Measurements from ENCODE around the gene ADAM19.

Gene ADAM19

DNA sequence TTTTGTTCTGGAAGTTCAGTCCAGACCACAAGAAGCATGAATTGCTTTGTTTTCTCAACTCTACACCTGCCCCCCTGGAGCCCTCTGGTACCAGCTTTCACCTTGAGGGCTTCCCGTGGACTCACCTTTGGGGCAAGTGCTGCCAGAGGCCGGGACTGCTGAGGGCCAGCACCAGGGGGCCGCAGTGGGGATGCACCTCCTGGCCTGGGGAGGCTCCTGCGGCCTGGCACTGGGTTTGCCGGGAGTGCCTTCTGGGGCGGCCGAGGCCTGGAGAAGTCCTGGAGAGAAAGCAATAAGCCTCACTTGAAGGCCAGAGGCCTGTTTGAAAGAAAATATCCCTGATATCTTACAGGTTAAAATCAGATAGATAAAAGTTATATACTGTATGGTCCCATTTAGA lies 93.9 kb downstream of the ADAM19 start:
- no peak for DNase-seq

- no peak for DNase-seq
Measured at GRCh38 chr5:157481265-157481664, 94.3 kb downstream of the ADAM19 start.

GRCh38 chr5:157479612-157480510 lies 95.7 kb downstream of the ADAM19 start:
- DNase-seq = no peak

DNA sequence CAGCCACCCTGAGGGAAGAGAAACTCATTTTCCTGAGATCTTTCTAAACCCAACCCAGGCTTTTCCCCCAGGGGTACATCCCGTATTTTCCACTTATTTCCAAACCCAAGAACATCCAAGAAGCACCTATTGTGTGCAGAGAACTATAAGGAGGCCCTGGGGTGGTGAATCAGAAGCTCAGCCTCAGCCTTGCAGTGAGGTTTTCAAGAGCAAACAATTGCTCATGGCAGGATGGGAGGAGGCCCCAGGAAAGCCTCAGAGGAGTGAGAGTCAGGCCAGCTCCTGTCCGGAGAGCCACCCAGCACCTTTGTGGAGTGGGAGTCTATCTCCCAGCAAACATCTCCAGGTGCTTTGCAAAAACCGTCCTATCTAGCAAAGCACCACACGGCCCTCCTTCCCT lies 96.4 kb downstream of the ADAM19 start:
- no peak for DNase-seq

DNA sequence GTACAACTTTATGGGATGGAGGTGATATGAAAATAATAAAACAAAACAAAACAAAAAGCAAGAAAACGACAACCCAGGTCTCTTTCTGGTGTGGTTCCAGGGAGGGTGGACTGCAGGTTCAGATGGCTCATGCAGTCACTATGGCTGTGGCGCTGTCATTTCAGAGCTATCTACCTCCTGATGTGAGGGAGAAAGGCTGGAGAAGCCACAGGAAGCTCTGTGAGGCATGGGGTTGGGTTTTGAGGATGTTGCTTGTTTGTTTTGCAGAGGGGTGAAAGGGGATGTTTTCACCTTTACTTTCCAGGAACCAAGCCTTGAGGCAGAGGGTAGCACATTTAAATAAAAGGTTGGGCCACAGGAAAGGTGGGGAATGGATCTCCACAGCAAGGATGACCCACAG lies 96.8 kb downstream of the ADAM19 start:
- DNase-seq = no peak

DNA sequence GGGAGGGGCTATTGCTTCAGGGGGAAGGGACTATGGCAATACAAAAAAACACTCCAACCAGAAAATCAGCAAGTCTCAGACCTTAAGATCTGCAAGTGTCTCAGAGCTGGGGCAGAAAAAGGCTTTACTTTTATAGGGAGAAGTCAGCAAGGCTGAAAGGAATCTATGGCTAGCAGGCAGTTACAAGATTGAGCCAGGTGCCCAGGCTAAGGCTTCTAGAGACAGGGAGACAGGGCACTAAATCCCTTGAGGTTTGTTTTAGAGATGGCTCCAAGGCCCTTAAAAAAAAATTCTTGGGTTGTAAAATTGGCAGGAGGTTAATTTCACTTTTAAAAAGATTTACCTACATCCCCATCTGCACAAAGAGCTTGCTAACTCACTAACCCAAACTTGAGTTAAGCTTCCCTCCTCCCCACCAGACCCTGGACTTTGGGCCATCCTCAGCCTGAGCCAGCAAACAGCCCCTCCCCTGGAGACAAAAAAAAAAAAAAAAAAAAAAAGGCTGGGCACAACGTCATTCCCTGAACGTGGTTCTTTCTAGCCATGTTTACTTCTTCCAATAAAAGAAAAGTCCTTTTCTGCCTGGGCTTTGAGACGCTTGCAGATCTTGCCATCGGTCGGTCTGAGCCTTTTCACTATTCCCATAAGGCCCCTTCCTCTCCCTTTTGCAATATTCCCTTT lies 97.6 kb downstream of the ADAM19 start:
- no peak for DNase-seq

DNA sequence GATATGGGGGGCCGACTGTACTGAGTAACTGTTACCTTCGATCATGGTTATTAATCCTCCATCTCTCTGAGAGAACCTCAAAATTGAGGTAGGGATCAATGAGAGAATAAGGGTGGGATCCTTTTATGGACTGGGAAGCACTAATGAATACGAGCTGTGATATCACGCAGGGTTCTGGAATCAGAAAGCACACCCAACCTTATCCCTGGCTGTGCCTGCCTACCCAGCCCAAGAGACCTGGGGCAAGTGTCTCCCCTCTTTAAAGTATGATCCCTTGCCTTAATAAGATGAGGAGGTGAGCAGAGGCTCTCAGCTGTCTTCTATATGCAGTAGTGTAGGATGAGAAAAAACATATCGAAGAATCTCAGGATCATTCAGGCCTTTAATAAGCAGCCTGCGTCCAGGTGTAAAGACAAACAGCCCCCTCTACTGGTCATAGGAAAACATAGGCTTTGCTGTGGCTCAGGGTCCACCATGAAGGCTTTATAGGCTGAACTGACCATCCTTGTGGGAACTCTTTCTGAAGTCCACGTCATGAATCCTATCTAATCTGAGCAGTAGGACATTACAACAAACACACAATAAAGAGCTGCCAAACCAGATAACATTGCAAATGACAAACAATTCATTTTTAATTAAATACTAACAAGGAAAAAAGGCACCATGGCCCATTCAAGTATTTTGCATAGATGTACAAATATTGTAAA lies 98.7 kb downstream of the ADAM19 start:
- DNase-seq = peak; percentile 70

DNA sequence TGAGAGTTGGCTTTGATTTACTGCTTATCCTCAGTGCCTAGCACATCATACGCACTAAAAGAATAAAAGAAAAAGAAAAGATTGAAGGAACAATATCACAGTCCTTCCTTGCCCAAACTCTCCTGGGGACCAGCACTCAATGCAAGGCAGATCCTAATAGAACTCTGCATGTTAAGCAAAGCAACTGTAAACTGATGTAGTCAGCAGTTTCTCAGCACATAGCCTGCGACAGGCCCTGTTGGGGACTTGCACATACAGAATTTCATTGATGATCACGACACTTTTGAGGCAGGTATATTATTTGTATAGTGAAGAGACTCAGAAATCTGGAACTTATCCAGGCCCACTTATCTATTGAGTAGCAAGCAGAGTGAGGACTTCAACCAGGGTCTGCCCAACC lies 100.1 kb downstream of the ADAM19 start:
- DNase-seq = no peak

DNA sequence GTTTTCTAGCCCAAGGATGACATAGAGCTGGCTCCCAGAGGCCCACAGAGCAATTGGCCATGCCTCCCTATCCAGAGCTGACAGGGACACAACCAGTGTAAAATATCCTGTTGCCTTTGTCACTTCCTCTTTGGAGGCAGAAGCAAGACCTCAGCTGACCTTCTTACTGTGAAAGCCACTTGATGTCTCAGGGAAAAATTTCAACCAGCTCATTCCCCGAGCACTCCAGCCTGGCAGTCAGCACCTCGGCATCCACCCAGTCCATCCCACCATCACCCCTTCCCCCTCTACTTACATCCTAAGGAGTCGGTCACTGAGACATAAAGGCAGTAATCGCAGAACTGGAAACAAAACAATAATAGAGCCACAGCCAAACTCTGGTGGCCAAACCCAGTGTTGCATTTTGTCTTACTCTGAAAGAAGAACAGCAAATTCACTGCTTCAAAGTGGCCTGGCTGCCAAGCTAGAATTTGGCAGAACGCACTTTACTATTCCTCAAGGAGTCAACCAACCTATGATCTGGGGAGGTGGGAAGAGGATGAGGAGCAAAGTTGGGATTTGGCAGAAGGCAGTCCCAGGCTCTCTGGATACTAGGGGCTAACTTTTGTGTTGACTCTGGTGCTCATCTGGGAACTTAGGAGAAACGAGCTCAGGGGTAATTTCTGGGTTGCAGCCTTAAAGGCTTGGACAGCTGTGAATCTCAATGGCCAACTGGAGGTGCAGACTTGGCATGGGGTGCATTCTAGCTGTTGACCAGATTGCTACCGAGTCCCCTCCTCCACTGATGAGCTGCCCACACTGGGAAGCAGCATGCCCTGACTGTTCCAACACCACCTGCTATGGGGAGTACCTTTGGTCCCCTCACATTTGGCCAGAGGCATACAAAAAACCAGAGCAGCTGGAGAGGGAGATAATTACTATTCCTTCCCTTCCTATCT lies 101.9 kb downstream of the ADAM19 start:
- peak; percentile 76 for DNase-seq

GRCh38 chr5:157471709-157472108 lies 103.9 kb downstream of the ADAM19 start:
- DNase-seq = peak; percentile 40

DNA sequence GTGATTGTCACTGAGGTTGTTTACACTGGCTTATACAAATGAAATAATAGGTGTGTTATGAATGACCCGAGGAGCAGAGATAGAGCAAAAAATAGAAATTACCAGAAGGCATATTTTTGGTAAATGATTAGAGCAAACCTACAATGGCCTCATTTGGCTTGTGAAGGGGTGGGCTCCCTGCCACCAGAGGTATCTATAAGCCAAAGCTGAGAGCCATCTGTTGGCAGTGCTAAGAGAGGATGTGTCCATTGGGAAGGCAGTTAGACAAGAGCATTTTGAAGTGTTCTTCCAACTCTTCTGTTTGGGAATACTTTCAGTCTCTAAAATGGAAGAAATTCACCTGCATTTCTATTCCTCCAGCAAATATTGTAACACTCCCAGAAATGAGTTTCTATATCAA lies 104.9 kb downstream of the ADAM19 start:
- no peak for DNase-seq

GRCh38 chr5:157469687-157470086 lies 105.9 kb downstream of the ADAM19 start:
- DNase-seq = no peak

DNA sequence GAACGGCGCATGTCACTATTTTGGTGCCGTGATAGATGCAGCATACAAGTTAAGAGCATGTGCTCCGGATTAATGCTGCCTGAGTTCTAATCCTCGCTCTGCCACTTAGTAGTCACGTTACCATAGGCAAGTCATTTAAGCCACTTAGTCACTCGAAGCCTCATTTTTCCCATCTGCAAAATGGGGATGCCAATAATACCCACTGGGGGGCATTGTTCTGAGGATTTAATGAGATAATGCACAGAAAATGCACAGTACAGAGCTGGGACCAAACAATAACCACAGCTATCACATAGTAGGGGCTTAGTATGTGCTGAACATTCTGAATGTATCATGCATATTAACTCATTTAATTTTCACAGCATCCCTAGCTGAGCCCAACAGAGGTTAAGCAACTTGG lies 106.5 kb downstream of the ADAM19 start:
- DNase-seq = no peak

- DNase-seq = no peak
Measured at GRCh38 chr5:157468293-157468965, 107.1 kb downstream of the ADAM19 start.

DNA sequence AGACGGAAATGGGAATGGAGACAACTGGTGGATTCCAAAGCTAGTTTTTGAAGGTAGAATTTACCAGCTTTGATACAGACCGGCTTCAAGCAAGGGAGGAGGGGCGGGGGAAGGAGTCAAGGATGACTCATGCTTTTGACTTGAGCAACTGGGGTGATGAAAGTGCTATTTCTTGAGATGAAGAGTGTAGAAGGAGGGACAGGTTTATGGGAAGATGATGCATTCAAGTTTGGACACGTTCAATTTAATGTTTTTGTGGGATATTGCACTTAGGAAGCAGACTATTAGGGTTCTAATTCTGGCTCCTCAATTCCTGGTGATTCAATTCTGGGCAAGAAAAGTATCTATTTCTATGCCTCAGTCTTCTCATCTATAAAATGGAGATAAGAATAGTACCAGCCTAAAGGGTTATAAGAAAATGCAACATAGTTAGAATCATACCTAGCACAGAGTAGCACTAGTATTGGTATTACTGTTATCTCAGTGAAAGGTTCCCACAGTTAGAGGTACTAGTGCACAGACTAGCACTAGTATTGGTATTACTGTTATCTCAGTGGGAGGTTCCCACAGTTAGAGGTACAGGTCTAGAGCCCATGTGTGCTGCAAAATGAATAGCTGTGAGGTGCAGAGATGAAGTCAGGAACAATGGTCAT lies 110.9 kb downstream of the ADAM19 start:
- peak; percentile 86 for DNase-seq

- DNase-seq = peak; percentile 70
Measured at GRCh38 chr5:157463621-157464518, 111.7 kb downstream of the ADAM19 start.

DNA sequence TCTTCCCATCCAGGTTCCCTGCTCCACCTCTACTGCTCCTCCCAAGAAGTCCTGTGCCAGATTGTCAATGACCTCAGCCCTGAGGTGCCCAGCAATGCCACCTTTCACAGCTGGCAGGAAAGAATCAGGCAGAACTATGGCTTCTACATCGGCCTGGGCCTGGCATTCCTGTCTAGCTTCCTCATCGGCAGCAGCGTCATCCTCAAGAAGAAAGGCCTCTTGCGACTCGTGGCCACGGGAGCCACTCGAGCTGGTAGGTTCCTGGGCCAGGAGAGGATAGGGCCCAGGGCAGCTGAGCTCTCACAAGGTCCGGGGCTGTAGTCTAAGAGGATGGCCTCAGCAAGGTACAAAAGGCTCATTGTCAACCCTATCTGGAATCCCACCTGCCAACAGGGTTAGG lies 112.5 kb downstream of the ADAM19 start:
- no peak for DNase-seq

- no peak for DNase-seq
Measured at GRCh38 chr5:157460921-157461792, 114.4 kb downstream of the ADAM19 start.
